Measurements from ENCODE around the gene PPIF. TPM values are rescaled to one million over a fixed set of nuclear protein-coding genes. Genes with fewer than 3 reads are reported as not detected.

The PPIF gene
- total and polyA plus RNA-seq, 2 donors (not counting 3 experiments of a cell fraction or from before 2014, with no cell fraction given): 50.7 to 51.2 TPM

GRCh38 chr10:79378647-79379511 lies 31.6 kb downstream of the PPIF start:
- no peaks in the 10 kb centered on the region for H4K20me1 ChIP-seq (replicated peaks; ENCODE audit: control insufficient read depth, extremely low read depth, insufficient read depth, low read length)
- H3K9me3 ChIP-seq (replicated peaks; ENCODE audit: control insufficient read depth, insufficient read depth, low read length): no peaks in the 10 kb centered on the region
- H3K4me3 ChIP-seq (replicated peaks in 1 of 3; ENCODE audit: insufficient read depth in 1 of 3, low read depth in 1 of 3, low read length in 3 of 3): no peak overlapping the region
- dilution Hi-C loops (cut with MboI; ENCODE audit: extremely low pct_ligation_motif_present, low sequenced_read_pairs): no loop called here
- intact Hi-C loops (cut with micrococcal nuclease): no loop called here
- no peak overlapping the region for H2AFZ ChIP-seq (ENCODE audit: low read depth, low read length)
- H3K4me2 ChIP-seq (ENCODE audit: insufficient read depth, low read length): no peak overlapping the region
- no peaks in the 10 kb centered on the region for H3K9me1 ChIP-seq (replicated peaks; ENCODE audit: control insufficient read depth, extremely low read depth, insufficient read depth, low read length)
- peaks cover 0 to 2% of the 10 kb centered on the region in 2 experiments for H3K27me3 ChIP-seq (ENCODE audit: control insufficient read depth in 2 of 2, insufficient read depth in 2 of 2, low read length in 2 of 2)
- H3K36me3 ChIP-seq (ENCODE audit: control insufficient read depth in 2 of 2, extremely low read depth in 1 of 2, insufficient read depth in 2 of 2, low read length in 2 of 2): no peaks in the 10 kb centered on the region
- no TSS peak for BruUV-seq (replicated peaks)
- no peak for TF ChIP-seq MAX (IDR thresholded peaks at IDR 0.05; ENCODE audit: insufficient read depth, insufficient read length)
- TF ChIP-seq GATA2 (IDR thresholded peaks at IDR 0.05; ENCODE audit: insufficient read depth, insufficient read length, low read depth, low read length): no peak
- no peak for TF ChIP-seq EZH2 (IDR thresholded peaks at IDR 0.05; ENCODE audit: borderline replicate concordance, low read depth, low read length, severe bottlenecking)
- TF ChIP-seq JUN (IDR thresholded peaks at IDR 0.05; ENCODE audit: borderline replicate concordance, insufficient read depth, insufficient read length, low read depth): no peak
- no peak for TF ChIP-seq POLR2A (IDR thresholded peaks at IDR 0.05; ENCODE audit: low read depth, low read length)
- no peaks in the 10 kb centered on the region for H3K79me2 ChIP-seq (ENCODE audit: control insufficient read depth, insufficient read depth, low read length)
- H3K4me1 ChIP-seq (ENCODE audit: control insufficient read depth, extremely low read depth, insufficient read depth, low read length): no peaks in the 10 kb centered on the region
- H3K27ac ChIP-seq (ENCODE audit: insufficient read depth, low read depth, low read length): no peak overlapping the region
- H3K9ac ChIP-seq (replicated peaks; ENCODE audit: extremely low read depth, insufficient read depth, low read length): no peak overlapping the region
- FAIRE-seq (no peak), DNase-seq (ENCODE audit: low read depth, low spot score) (no peak)
- POLR2A ChIA-PET: no interaction called here
- CTCF ChIA-PET: interaction anchor here (1.3 kb wide), 1 partner anchor 89 kb away, joined by 4 read pairs; no protein-coding TSS in a partner anchor

- intact Hi-C loops (cut with micrococcal nuclease) (no loop called here), dilution Hi-C loops (cut with MboI; ENCODE audit: extremely low pct_ligation_motif_present, low sequenced_read_pairs) (no loop called here)
- CTCF ChIA-PET: interaction anchor here (1.3 kb wide), 1 partner anchor 88 kb away, joined by 4 read pairs; no protein-coding TSS in a partner anchor
- no peaks in the 10 kb centered on the region for H3K36me3 ChIP-seq (ENCODE audit: control insufficient read depth in 2 of 2, extremely low read depth in 1 of 2, insufficient read depth in 2 of 2, low read length in 2 of 2)
- BruUV-seq (replicated peaks): no TSS peak
- no peak overlapping the region for H3K4me3 ChIP-seq (replicated peaks in 1 of 3; ENCODE audit: insufficient read depth in 1 of 3, low read depth in 1 of 3, low read length in 3 of 3)
- no peak overlapping the region for H2AFZ ChIP-seq (ENCODE audit: low read depth, low read length)
- H3K9me3 ChIP-seq (replicated peaks; ENCODE audit: control insufficient read depth, insufficient read depth, low read length): no peaks in the 10 kb centered on the region
- no peaks in the 10 kb centered on the region for H3K4me1 ChIP-seq (ENCODE audit: control insufficient read depth, extremely low read depth, insufficient read depth, low read length)
- no peaks in the 10 kb centered on the region for H4K20me1 ChIP-seq (replicated peaks; ENCODE audit: control insufficient read depth, extremely low read depth, insufficient read depth, low read length)
- no peaks in the 10 kb centered on the region for H3K9me1 ChIP-seq (replicated peaks; ENCODE audit: control insufficient read depth, extremely low read depth, insufficient read depth, low read length)
- no peak for FAIRE-seq
- H3K4me2 ChIP-seq (ENCODE audit: insufficient read depth, low read length): no peak overlapping the region
- no peak overlapping the region for H3K27ac ChIP-seq (ENCODE audit: insufficient read depth, low read depth, low read length)
- no peak overlapping the region for H3K9ac ChIP-seq (replicated peaks; ENCODE audit: extremely low read depth, insufficient read depth, low read length)
- no peak for TF ChIP-seq EZH2 (IDR thresholded peaks at IDR 0.05; ENCODE audit: borderline replicate concordance, low read depth, low read length, severe bottlenecking)
- TF ChIP-seq CTCF (IDR thresholded peaks at IDR 0.05; ENCODE audit: extremely low read depth in 1 of 2, insufficient read depth in 1 of 2, low read depth in 1 of 2, low read length in 2 of 2): no peak
- no peak for TF ChIP-seq GATA2 (IDR thresholded peaks at IDR 0.05; ENCODE audit: insufficient read depth, insufficient read length, low read depth, low read length)
- no peak for TF ChIP-seq POLR2A (IDR thresholded peaks at IDR 0.05; ENCODE audit: low read depth, low read length)
- no peak for TF ChIP-seq MYC (IDR thresholded peaks at IDR 0.05; ENCODE audit: low read depth, low read length)
- no peak for TF ChIP-seq JUN (IDR thresholded peaks at IDR 0.05; ENCODE audit: borderline replicate concordance, insufficient read depth, insufficient read length, low read depth)
- TF ChIP-seq FOS (IDR thresholded peaks at IDR 0.05; ENCODE audit: borderline replicate concordance, insufficient read depth, low read length): no peak
- no peak for TF ChIP-seq POLR2AphosphoS5 (IDR thresholded peaks at IDR 0.05; ENCODE audit: insufficient read depth, low read depth, low read length)
- no peak for TF ChIP-seq MAX (IDR thresholded peaks at IDR 0.05; ENCODE audit: insufficient read depth, insufficient read length)
- no peaks in the 10 kb centered on the region for H3K79me2 ChIP-seq (ENCODE audit: control insufficient read depth, insufficient read depth, low read length)
- H3K27me3 ChIP-seq (ENCODE audit: control insufficient read depth in 2 of 2, insufficient read depth in 2 of 2, low read length in 2 of 2): peaks cover 0 to 2% of the 10 kb centered on the region in 2 experiments
- DNase-seq (ENCODE audit: low read depth, low spot score): no peak
- POLR2A ChIA-PET: no interaction called here
Measured at GRCh38 chr10:79379512-79380124, 32.3 kb downstream of the PPIF start.
